Smooth muscle cell (in vitro differentiated cells): ENCODE measurements around the gene GNB1L. TPM values are rescaled to one million over a fixed set of nuclear protein-coding genes. Genes with fewer than 3 reads are reported as not detected.
"Not testable (repeated sequence)": the region's sequence is repeated elsewhere in the genome, so short reads cannot be mapped to it uniquely, and the experiment has no call there.

ENCODE experiments used
- DNase-seq: peaks from one replicate; lab custom pipeline; 2025; ENCODE audit not compliant: unreplicated experiment; lab: John Stamatoyannopoulos, UW
- H2AFZ ChIP-seq: fragments of 200-600 bp; sonication (generic); 2 replicates; pipeline ENCODE4 v1.6.0; 2016; ENCODE audit warnings: antibody characterized with exemption, low read depth, mild to moderate bottlenecking
- H3F3A ChIP-seq: fragments of 200-600 bp; sonication (generic); 2 replicates; pipeline ENCODE4 v1.6.0; 2017; ENCODE audit warnings: antibody characterized with exemption, low read depth
- H3K27ac ChIP-seq: fragments of 200-600 bp; sonication (generic); 2 replicates; pipeline ENCODE4 v1.5.1; 2016; ENCODE audit warnings: low read depth, mild to moderate bottlenecking
- H3K27me3 ChIP-seq: fragments of 200-600 bp; sonication (generic); 2 replicates; pipeline ENCODE4 v1.6.1; 2016; ENCODE audit warnings: low read depth, mild to moderate bottlenecking
- H3K36me3 ChIP-seq: fragments of 200-600 bp; sonication (generic); 2 replicates; pipeline ENCODE4 v1.5.1; 2016; ENCODE audit warnings: low read depth
- H3K4me1 ChIP-seq: fragments of 200-600 bp; sonication (generic); 2 replicates; pipeline ENCODE4 v1.5.1; 2016; ENCODE audit warnings: low read depth
- H3K4me2 ChIP-seq: fragments of 200-600 bp; sonication (generic); 2 replicates; pipeline ENCODE4 v1.6.0; 2016; ENCODE audit warnings: mild to moderate bottlenecking
- H3K4me3 ChIP-seq: fragments of 200-600 bp; sonication (generic); 2 replicates; pipeline ENCODE4 v1.5.1; 2016; ENCODE audit warnings: mild to moderate bottlenecking
- H3K79me2 ChIP-seq: fragments of 200-600 bp; sonication (generic); 2 replicates; pipeline ENCODE4 v1.6.0; 2016; ENCODE audit warnings: low read depth, mild to moderate bottlenecking
- H3K9ac ChIP-seq: fragments of 200-600 bp; sonication (generic); 2 replicates; pipeline ENCODE4 v1.6.0; 2016; ENCODE audit warnings: low read depth
- H3K9me3 ChIP-seq: fragments of 200-600 bp; sonication (generic); replicated peaks from 2 replicates; pipeline ENCODE4 v1.5.1; 2016; ENCODE audit warnings: low read depth
- H4K20me1 ChIP-seq: fragments of 200-600 bp; sonication (generic); 2 replicates; pipeline ENCODE4 v1.6.0; 2016; ENCODE audit warnings: low read depth
- WGBS: methylation state at CpG from one replicate; pipeline ENCODE4 v1.1.7; 2016; ENCODE audit warnings: low lambda C conversion rate; 5-methylcytosine and 5-hydroxymethylcytosine counted together
- polyA plus RNA-seq: library from polyadenylated mRNA; unstranded; fragments of >200 nt; fragmentation: Nextera tagmentation; extraction: Ambion mirVana; gene quantifications from 2 replicates; pipeline ENCODE4 v1.2.1, GENCODE V29; 2016
- total RNA-seq: library from RNA; depleted of rRNA; stranded (reverse); fragments of >200 nt; gene quantifications from 2 replicates; pipeline ENCODE4 v1.2.3, GENCODE V29; 2014
- TF ChIP-seq, protein P1 (sequence below): fragments of 200-600 bp; sonication (generic); IDR thresholded peaks from 2 replicates; pipeline ENCODE4 v1.5.1; 2017; ENCODE audit warnings: borderline replicate concordance, mild to moderate bottlenecking, antibody characterized with exemption; ENCODE audit not compliant: insufficient read depth, poor library complexity, severe bottlenecking

The GNB1L gene
- total and polyA plus RNA-seq, 2 experiments from 2014 or later = 4.1 to 7.4 TPM

DNA sequence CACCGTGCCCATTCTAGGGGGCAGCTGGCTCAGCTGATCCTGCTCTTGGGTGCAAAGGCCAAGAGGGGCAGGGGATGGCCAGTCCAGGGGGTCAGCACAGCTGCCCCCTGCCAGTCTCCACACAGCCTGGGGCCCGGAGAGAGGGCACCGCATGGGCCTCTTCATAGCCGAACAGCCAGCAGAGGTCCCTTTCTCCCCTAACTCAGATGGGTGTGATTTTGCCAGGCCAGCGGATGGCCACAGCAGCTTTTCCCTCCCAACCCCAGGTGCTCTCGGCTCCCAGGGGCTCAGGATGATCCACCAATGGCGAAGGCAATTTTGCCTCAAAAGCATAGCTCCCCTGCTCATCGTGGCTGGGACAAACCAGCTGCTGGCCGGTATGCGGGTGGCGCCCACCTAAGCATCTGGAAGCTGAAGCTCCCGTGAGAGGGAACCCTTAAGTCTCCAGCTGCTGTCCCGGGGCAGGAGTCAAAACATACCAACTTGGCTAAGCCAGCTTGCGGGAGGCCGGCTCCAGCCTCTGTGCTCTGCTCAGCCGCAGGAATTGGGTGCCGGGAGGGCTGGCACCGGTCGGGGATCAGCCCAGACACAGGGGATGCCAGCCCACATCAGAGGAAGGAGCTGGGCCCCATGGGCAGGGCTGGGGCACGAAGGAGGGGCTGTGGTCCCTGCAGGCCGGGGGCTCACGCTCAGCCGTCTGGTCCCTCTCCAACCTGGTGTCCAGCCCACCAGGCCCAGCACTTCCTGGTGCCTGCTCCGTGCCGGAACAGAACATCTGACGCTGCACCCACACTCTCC, 30.5 kb upstream of the GNB1L start:
- Histone ChIP-seq H3K27ac (no peak overlapping the region), H3K4me2 (no peak overlapping the region), H3K9ac (no peak overlapping the region), H3F3A (peaks cover 7% of the 10 kb centered on the region), H4K20me1 (no peaks in the 10 kb centered on the region), H2AFZ (no peak overlapping the region), H3K36me3 (no peaks in the 10 kb centered on the region), H3K4me3 (no peak overlapping the region), H3K4me1 (peaks cover 17% of the 10 kb centered on the region), H3K27me3 (no peaks in the 10 kb centered on the region), H3K79me2 (no peaks in the 10 kb centered on the region), H3K9me3 (no peaks in the 10 kb centered on the region)
- 91% methylated on average over 26 of the region's 26 CpGs for WGBS
- no peak for DNase-seq
- TF ChIP-seq, protein P1, sequence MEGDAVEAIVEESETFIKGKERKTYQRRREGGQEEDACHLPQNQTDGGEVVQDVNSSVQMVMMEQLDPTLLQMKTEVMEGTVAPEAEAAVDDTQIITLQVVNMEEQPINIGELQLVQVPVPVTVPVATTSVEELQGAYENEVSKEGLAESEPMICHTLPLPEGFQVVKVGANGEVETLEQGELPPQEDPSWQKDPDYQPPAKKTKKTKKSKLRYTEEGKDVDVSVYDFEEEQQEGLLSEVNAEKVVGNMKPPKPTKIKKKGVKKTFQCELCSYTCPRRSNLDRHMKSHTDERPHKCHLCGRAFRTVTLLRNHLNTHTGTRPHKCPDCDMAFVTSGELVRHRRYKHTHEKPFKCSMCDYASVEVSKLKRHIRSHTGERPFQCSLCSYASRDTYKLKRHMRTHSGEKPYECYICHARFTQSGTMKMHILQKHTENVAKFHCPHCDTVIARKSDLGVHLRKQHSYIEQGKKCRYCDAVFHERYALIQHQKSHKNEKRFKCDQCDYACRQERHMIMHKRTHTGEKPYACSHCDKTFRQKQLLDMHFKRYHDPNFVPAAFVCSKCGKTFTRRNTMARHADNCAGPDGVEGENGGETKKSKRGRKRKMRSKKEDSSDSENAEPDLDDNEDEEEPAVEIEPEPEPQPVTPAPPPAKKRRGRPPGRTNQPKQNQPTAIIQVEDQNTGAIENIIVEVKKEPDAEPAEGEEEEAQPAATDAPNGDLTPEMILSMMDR = no peak

DNA sequence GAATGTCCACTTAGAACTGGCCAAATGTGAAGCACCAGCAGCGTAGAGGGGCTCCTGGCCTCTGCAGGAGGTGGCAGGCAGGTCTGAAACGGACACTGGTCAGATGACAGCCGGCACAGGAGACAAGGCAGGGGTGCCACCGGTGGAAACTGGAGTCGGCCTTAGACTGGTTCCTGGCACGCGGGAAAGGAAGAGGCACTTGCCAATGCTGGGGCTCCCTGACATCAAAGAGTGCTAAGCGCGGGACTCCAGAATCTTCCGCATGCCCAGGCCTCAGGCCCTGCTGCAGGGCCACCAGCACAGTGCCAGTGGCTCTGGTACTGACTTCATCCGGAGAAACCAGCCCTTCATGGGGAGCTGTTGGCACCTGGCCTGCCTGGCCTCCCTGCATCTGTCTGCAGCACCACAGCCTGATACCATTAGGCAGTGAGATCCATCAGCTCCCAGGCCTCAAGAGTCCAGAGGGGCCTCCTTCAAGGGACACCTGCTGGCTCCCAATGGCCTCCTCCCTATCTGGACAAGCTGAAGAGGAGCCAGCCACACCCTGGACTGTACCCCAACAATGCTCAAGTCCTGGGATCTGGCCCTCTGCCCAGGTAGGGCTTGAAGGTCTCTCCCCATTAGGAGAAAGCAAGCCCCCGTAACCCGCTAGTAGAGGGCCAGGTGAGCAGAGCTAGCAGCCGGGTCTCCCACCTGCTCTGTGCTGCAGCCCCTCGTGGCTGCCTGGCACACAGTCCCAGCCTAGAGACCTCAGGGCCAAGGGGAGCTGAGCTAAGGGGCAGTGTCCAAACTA, 29.7 kb upstream of the GNB1L start:
- no peaks in the 10 kb centered on the region for H3K27me3 ChIP-seq
- H3K27ac ChIP-seq = no peak overlapping the region
- H3K4me2 ChIP-seq = no peak overlapping the region
- TF ChIP-seq, protein P1 = no peak
- no peaks in the 10 kb centered on the region for H3K9me3 ChIP-seq
- H3F3A ChIP-seq = peaks cover 7% of the 10 kb centered on the region
- peaks cover 17% of the 10 kb centered on the region for H3K4me1 ChIP-seq
- no peaks in the 10 kb centered on the region for H3K36me3 ChIP-seq
- WGBS = 97% methylated on average over 15 of the region's 15 CpGs
- no peaks in the 10 kb centered on the region for H4K20me1 ChIP-seq
- H3K79me2 ChIP-seq = no peaks in the 10 kb centered on the region
- DNase-seq = no peak
- H3K9ac ChIP-seq = no peak overlapping the region
- H3K4me3 ChIP-seq = no peak overlapping the region
- H2AFZ ChIP-seq = no peak overlapping the region

DNA sequence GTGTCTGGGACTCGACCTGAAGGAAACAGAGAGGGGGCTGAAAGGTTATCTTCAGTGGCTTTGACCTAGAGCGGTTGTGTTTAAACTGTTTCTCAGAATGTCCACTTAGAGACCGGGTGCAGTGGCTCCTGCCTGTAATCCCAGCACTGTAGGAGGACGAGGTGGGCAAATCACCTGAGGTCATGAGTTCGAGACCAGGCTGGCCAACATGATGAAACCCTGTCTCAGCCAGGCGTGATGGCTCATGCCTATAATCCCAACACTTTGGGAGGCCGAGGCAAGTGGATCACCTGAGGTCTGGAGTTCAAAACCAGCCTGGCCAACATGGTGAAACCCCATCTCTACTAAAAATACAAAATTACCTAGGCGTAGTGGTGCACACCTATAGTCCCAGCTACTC, 28.8 kb upstream of the GNB1L start:
- 91% methylated on average over 8 of the region's 8 CpGs for WGBS
- H3K4me2 ChIP-seq, DNase-seq, H3K9me3 ChIP-seq, H3K4me3 ChIP-seq, H3K36me3 ChIP-seq, H3F3A ChIP-seq, H3K9ac ChIP-seq, H4K20me1 ChIP-seq, H2AFZ ChIP-seq, H3K27ac ChIP-seq, H3K27me3 ChIP-seq, H3K79me2 ChIP-seq: not testable (repeated sequence)
- H3K4me1 ChIP-seq = peaks cover 17% of the 10 kb centered on the region
